ENCODE measurements around the gene NOX3. TPM values are rescaled to one million over a fixed set of nuclear protein-coding genes. Genes with fewer than 3 reads are reported as not detected.

Gene NOX3
- total RNA-seq, 1 experiment from 2014 or later = not detected

- no peak overlapping the region for H3K4ac ChIP-seq (ENCODE audit: low read depth, low read length)
- no peak overlapping the region for H3K56ac ChIP-seq (ENCODE audit: insufficient read length, low read depth, low read length)
- H3K18ac ChIP-seq (ENCODE audit: insufficient read length, low read depth, low read length) = no peak overlapping the region
- no peaks in the 10 kb centered on the region for H3K4me1 ChIP-seq (ENCODE audit: insufficient read depth, low read length)
- no peak overlapping the region for H3T11ph ChIP-seq (ENCODE audit: low read length)
- H4K5ac ChIP-seq (ENCODE audit: insufficient read length, low read depth, low read length) = no peak overlapping the region
- no peak overlapping the region for H2BK120ac ChIP-seq (ENCODE audit: low read depth, low read length, poor library complexity, severe bottlenecking)
- H3K27me3 ChIP-seq (ENCODE audit: insufficient read depth, low read length) = no peaks in the 10 kb centered on the region
- H3K23me2 ChIP-seq (ENCODE audit: insufficient read length, low read depth, low read length, poor library complexity, severe bottlenecking) = no peaks in the 10 kb centered on the region
- H3K9ac ChIP-seq (ENCODE audit: extremely low read depth, insufficient read length, low read length) = no peak overlapping the region
- H2BK15ac ChIP-seq (ENCODE audit: low read depth, low read length) = no peak overlapping the region
- no peak overlapping the region for H2BK12ac ChIP-seq (ENCODE audit: insufficient read length, low read depth, low read length)
- Mint-ChIP-seq H3K27me3 (ENCODE audit: low read depth) (no peaks in the 10 kb centered on the region; the same call in 1 of the 2 replicates), H3K4me1 (0 out of 4 replicates have a peak, but pooled peaks cover 0 to 4% of the 10 kb centered on the region in 2 experiments), H3K36me3 (ENCODE audit: insufficient read depth in 1 of 3, low read depth in 3 of 3) (no peaks in the 10 kb centered on the region), H3K9me3 (no peaks in the 10 kb centered on the region), H3K4me3 (no peak overlapping the region), H3K27ac (no peak overlapping the region)
- H3K9me3 ChIP-seq (ENCODE audit: control insufficient read depth, low read depth, low read length) = no peaks in the 10 kb centered on the region
- H4K8ac ChIP-seq (replicated peaks; ENCODE audit: insufficient read length, low read depth, low read length) = no peak overlapping the region
- no peak for TF ChIP-seq CTCF (conservative IDR thresholded peaks at IDR 0.05)
- no peak overlapping the region for H3K27ac ChIP-seq (ENCODE audit: insufficient read length, low read depth, low read length)
- DNase-seq = no peak
- H2AK5ac ChIP-seq (ENCODE audit: insufficient read length, low read length) = no peak overlapping the region
- no peaks in the 10 kb centered on the region for H3K79me2 ChIP-seq (ENCODE audit: insufficient read depth, low read length)
- peaks cover 2% of the 10 kb centered on the region for H4K20me1 ChIP-seq (ENCODE audit: control insufficient read depth, insufficient read depth, insufficient read length)
- no CpG with 5 or more reads among the region's 4 CpGs for WGBS (ENCODE audit: extremely low coverage, insufficient read length, low lambda C conversion rate)
- no peak overlapping the region for H3K23ac ChIP-seq (ENCODE audit: insufficient read length, low read depth, low read length)
- no peak overlapping the region for H3K4me2 ChIP-seq (ENCODE audit: insufficient read depth, insufficient read length, low read length)
- no peak overlapping the region for H4K91ac ChIP-seq (ENCODE audit: insufficient read length, low read depth, low read length)
- no peak overlapping the region for H2AFZ ChIP-seq (ENCODE audit: low read length)
- no peak overlapping the region for H2BK5ac ChIP-seq (ENCODE audit: insufficient read length, low read length)
- no peak overlapping the region for H2BK20ac ChIP-seq (ENCODE audit: low read depth, low read length, poor library complexity, severe bottlenecking)
- no peak overlapping the region for H3K14ac ChIP-seq (ENCODE audit: insufficient read depth, low read length)
- no peaks in the 10 kb centered on the region for H3K79me1 ChIP-seq (ENCODE audit: insufficient read depth, low read depth, low read length, poor library complexity, severe bottlenecking)
Observed at GRCh38 chr6:155409391-155409790, 46.2 kb downstream of the NOX3 start.
